GM12878 (cell line): ENCODE measurements around the gene PPIP5K2. TPM values are rescaled to one million over a fixed set of nuclear protein-coding genes. Genes with fewer than 3 reads are reported as not detected.

Source experiments
- ATAC-seq: fragments of 200-7000 bp; cut with Tn5 transposase; 3 replicates; pipeline ENCODE4 v1.9.1; 2020; ENCODE audit warnings: mild to moderate bottlenecking, moderate library complexity
- BruUV-seq: library from RNA; stranded (reverse); fragments of 400-500 nt; replicated peaks from 2 replicates; lab custom pipeline; 2021; lab: Mats Ljungman, UMichigan
- CTCF ChIA-PET: fragments of 300-600 bp; sonication (Branson Sonifier 250); formaldehyde crosslinking; extraction: SDS; loops from one replicate; lab custom pipeline; 2021; ENCODE audit warnings: inconsistent platforms; lab: Yijun Ruan, JAX
- POLR2A ChIA-PET: fragments of 350-600 bp; formaldehyde crosslinking; extraction: SDS; loops from one replicate; lab custom pipeline; 2021; ENCODE audit warnings: inconsistent platforms; lab: Charles Lee
- RAD21 ChIA-PET: fragments of 300-600 bp; sonication (Branson Sonifier 250); formaldehyde crosslinking; loops from one replicate; lab custom pipeline; 2023; ENCODE audit warnings: antibody characterized with exemption; ENCODE audit not compliant: unreplicated experiment; lab: Charles Lee
- SMC1A ChIA-PET: fragments of 300-600 bp; sonication (Branson Sonifier 250); formaldehyde crosslinking; loops from one replicate; lab custom pipeline; 2023; ENCODE audit not compliant: unreplicated experiment, uncharacterized antibody; lab: Charles Lee
- DNase-seq: peaks from one replicate; pipeline ENCODE4 v3.0.0-alpha.2; 2011; ENCODE audit warnings: low read depth, low spot score
- FAIRE-seq: peaks from 3 replicates; lab custom pipeline; 2011; peaks lifted over from hg19 to GRCh38; lab: Jason Lieb, UNC
- H2AFZ ChIP-seq: 2 replicates; pipeline ENCODE4 v1.6.0; 2011; ENCODE audit warnings: low read depth, low read length, control low read depth; ENCODE audit not compliant: control insufficient read depth
- H3K27ac ChIP-seq: 2 replicates; pipeline ENCODE4 v1.5.1; 2011; ENCODE audit warnings: control low read depth; ENCODE audit not compliant: control insufficient read depth, insufficient read depth
- H3K27me3 ChIP-seq, 2 experiments: replicated peaks in 1 of 2; 2 replicates each; pipeline versions ENCODE4 v1.6.0 to v1.6.1; 2011; ENCODE audit warnings: low read length in 1 of 2; ENCODE audit not compliant: control insufficient read depth in 2 of 2, insufficient read depth in 2 of 2
- H3K36me3 ChIP-seq, 2 experiments: 2 replicates each; pipeline ENCODE4 v1.5.1; 2011; ENCODE audit warnings: low read length in 1 of 2; ENCODE audit not compliant: control insufficient read depth in 2 of 2, insufficient read depth in 2 of 2
- H3K4me1 ChIP-seq: 2 replicates; pipeline ENCODE4 v1.6.1; 2011; ENCODE audit warnings: mild to moderate bottlenecking, low read length, moderate library complexity, mixed read lengths; ENCODE audit not compliant: control insufficient read depth, insufficient read depth
- H3K4me2 ChIP-seq: 2 replicates; pipeline ENCODE4 v1.6.0; 2011; ENCODE audit warnings: control low read depth; ENCODE audit not compliant: control insufficient read depth, insufficient read depth
- H3K4me3 ChIP-seq: fragments of 200-600 bp; sonication (generic); 2 replicates; pipeline ENCODE4 v1.5.1; 2016
- H3K79me2 ChIP-seq: 2 replicates; pipeline ENCODE4 v1.6.0; 2011; ENCODE audit warnings: low read length; ENCODE audit not compliant: control insufficient read depth, insufficient read depth
- H3K9ac ChIP-seq: 2 replicates; pipeline ENCODE4 v1.8.0; 2011; ENCODE audit warnings: low read length, control low read depth, mixed read lengths; ENCODE audit not compliant: control insufficient read depth, insufficient read depth
- H3K9me3 ChIP-seq: replicated peaks from 3 replicates; pipeline ENCODE4 v1.5.1; 2011; ENCODE audit warnings: mild to moderate bottlenecking, low read length; ENCODE audit not compliant: control insufficient read depth, insufficient read depth
- H4K20me1 ChIP-seq: 2 replicates; pipeline ENCODE4 v1.6.0; 2011; ENCODE audit not compliant: control insufficient read depth, insufficient read depth
- CTCF ChIP-seq, 3 experiments: IDR thresholded peaks in 2 of 3; conservative IDR thresholded peaks in 1 of 3; 2 replicates each; pipeline ENCODE4 v1.5.1; 2011; ENCODE audit warnings: low read depth in 3 of 3, low read length in 3 of 3, mild to moderate bottlenecking in 3 of 3, control low read depth in 2 of 3, moderate library complexity in 2 of 3, inconsistent platforms in 1 of 3, mixed read lengths in 1 of 3; ENCODE audit not compliant: control insufficient read depth in 2 of 3, insufficient read depth in 1 of 3; ENCODE audit errors: extremely low read depth in 1 of 3
- CUX1 ChIP-seq: IDR thresholded peaks from 2 replicates; pipeline ENCODE4 v1.6.1; 2012; ENCODE audit warnings: improper control_type of control experiment, low read depth, low read length; ENCODE audit not compliant: insufficient replicate concordance
- KLF5 ChIP-seq: fragments of 450-650 bp; IDR thresholded peaks from 2 replicates; pipeline ENCODE4 v1.6.1; 2014; ENCODE audit warnings: mild to moderate bottlenecking; ENCODE audit not compliant: partially characterized antibody
- NBN ChIP-seq: fragments of 450-650 bp; IDR thresholded peaks from 2 replicates; pipeline ENCODE4 v1.6.1; 2016
- NFYA ChIP-seq: IDR thresholded peaks from 2 replicates; pipeline ENCODE4 v1.6.1; 2011; ENCODE audit warnings: low read depth, mild to moderate bottlenecking, low read length, improper control_type of control experiment, borderline replicate concordance
- NRF1 ChIP-seq: conservative IDR thresholded peaks from 2 replicates; pipeline ENCODE4 v1.6.1; 2011; ENCODE audit warnings: mild to moderate bottlenecking, low read depth, low read length, improper control_type of control experiment
- POLR2AphosphoS5 ChIP-seq: IDR thresholded peaks from 2 replicates; pipeline ENCODE4 v1.6.1; 2011; ENCODE audit warnings: mild to moderate bottlenecking, low read length, inconsistent platforms
- SPI1 ChIP-seq: IDR thresholded peaks from 2 replicates; pipeline ENCODE4 v1.6.1; 2011; ENCODE audit warnings: low read depth, mild to moderate bottlenecking, low read length, moderate library complexity, borderline replicate concordance; ENCODE audit not compliant: insufficient read depth
- SUPT20H ChIP-seq: IDR thresholded peaks from 2 replicates; pipeline ENCODE4 v1.6.1; 2011; ENCODE audit warnings: low read depth, mild to moderate bottlenecking, low read length, moderate library complexity, borderline replicate concordance; ENCODE audit not compliant: control insufficient read depth
- TCF12 ChIP-seq: IDR thresholded peaks from 2 replicates; pipeline ENCODE4 v1.6.1; 2011; ENCODE audit warnings: low read depth, mild to moderate bottlenecking, low read length
- TCF7 ChIP-seq: IDR thresholded peaks from 2 replicates; pipeline ENCODE4 v1.6.1; 2014; ENCODE audit warnings: antibody characterized with exemption, borderline replicate concordance
- WGBS: methylation state at CpG from one replicate; pipeline ENCODE4 v1.1.6; 2016; ENCODE audit warnings: low lambda C conversion rate; ENCODE audit not compliant: insufficient replicate concordance, insufficient coverage; ENCODE audit errors: missing lambda C conversion rate; 5-methylcytosine and 5-hydroxymethylcytosine counted together
- in situ Hi-C: fragments of 300-500 bp; cut with MboI; formaldehyde crosslinking; loops from 9 replicates; pipeline ENCODE4 v1.14.3; 2018; ENCODE audit warnings: mixed read lengths
- intact Hi-C: fragments of 100-400 bp; cut with micrococcal nuclease; formaldehyde crosslinking; loops from one replicate; pipeline ENCODE4 v1.14.2; 2022; ENCODE audit not compliant: unreplicated experiment
- polyA plus RNA-seq, 11 experiments: library from polyadenylated mRNA; depleted of rRNA in 4 of 11; unstranded in 6 of 11; stranded (reverse) in 5 of 11; fragments of >200 nt; fragmentation: Nextera tagmentation in 4 of 11; fragmentation: Illumina TruSeq in 1 of 11; extraction: Ambion mirVana in 4 of 11; extraction: Trizol in 1 of 11; gene quantifications; 1 replicate in 1 of 11; 2 replicates in 10 of 11; pipeline versions ENCODE4 v1.2.1 to v1.2.3, GENCODE V29; 2011 to 2016; ENCODE audit warnings: inconsistent platforms in 2 of 11, missing spikeins in 2 of 11, low read depth in 1 of 11
- total RNA-seq, 4 experiments: library from RNA; depleted of rRNA in 3 of 4; stranded (reverse); fragments of >200 nt in 3 of 4; fragmentation: Illumina TruSeq in 1 of 4; extraction: Trizol in 1 of 4; gene quantifications; 2 replicates each; pipeline versions ENCODE4 v1.2.1 to v1.2.3, GENCODE V29; 2013 to 2021

Gene PPIP5K2
- total and polyA plus RNA-seq, 10 of the 15 experiments (the other 5 are each of a cell fraction or from before 2014, with no cell fraction given) = 27.7 to 87.3 (median 58.6) TPM

GRCh38 chr5:103145196-103145595, 25.1 kb downstream of the PPIP5K2 start:
- Histone ChIP-seq H3K4me2 (no peak overlapping the region), H4K20me1 (no peaks in the 10 kb centered on the region), H3K9me3 (no peaks in the 10 kb centered on the region), H3K27ac (no peak overlapping the region), H2AFZ (no peak overlapping the region), H3K79me2 (no peaks in the 10 kb centered on the region), H3K4me1 (no peaks in the 10 kb centered on the region), H3K9ac (no peak overlapping the region), H3K36me3 (no peaks in the 10 kb centered on the region), H3K27me3 (no peaks in the 10 kb centered on the region), H3K4me3 (no peak overlapping the region)
- RAD21 ChIA-PET = interaction anchor here (1.2 to 1.5 kb wide), 2 partner anchors 10 to 174 kb away, joined by 3 to 4 read pairs; no protein-coding TSS in a partner anchor
- CTCF ChIA-PET = interaction anchor here (0.7 to 3.5 kb wide), 3 partner anchors 9 to 464 kb away, joined by 3 to 13 read pairs (median 3); no protein-coding TSS in a partner anchor
- no peak for TF ChIP-seq SUPT20H
- no peak for TF ChIP-seq NRF1
- TF ChIP-seq POLR2AphosphoS5 = no peak
- no peak for TF ChIP-seq TCF12
- no peak for TF ChIP-seq NBN
- no peak for TF ChIP-seq SPI1
- POLR2A ChIA-PET = no interaction called here
- SMC1A ChIA-PET = interaction anchor here (1.1 to 2.1 kb wide), 5 partner anchors 10 to 76 kb away, joined by 4 to 9 read pairs (median 4); no protein-coding TSS in a partner anchor
- intact Hi-C loops (no loop called here), in situ Hi-C loops (no loop called here)
- BruUV-seq = no TSS peak
- FAIRE-seq (no peak), DNase-seq (no peak), ATAC-seq (no peak)

GRCh38 chr5:103148213-103148612, 28.1 kb downstream of the PPIP5K2 start:
- RAD21 ChIA-PET = interaction anchor here (1.2 kb wide), 1 partner anchor 9 kb away, joined by 3 read pairs; no protein-coding TSS in a partner anchor
- in situ Hi-C loops (no loop called here), intact Hi-C loops (no loop called here)
- POLR2A ChIA-PET = no interaction called here
- Histone ChIP-seq H3K4me2 (no peak overlapping the region), H3K36me3 (peaks cover 0 to 3% of the 10 kb centered on the region in 2 experiments; a peak in 1 of 4 replicates), H4K20me1 (no peaks in the 10 kb centered on the region), H3K27ac (no peak overlapping the region), H3K27me3 (no peaks in the 10 kb centered on the region), H3K9ac (no peak overlapping the region), H3K4me1 (no peaks in the 10 kb centered on the region), H3K4me3 (no peak overlapping the region), H3K9me3 (no peaks in the 10 kb centered on the region), H3K79me2 (no peaks in the 10 kb centered on the region), H2AFZ (no peak overlapping the region)
- CTCF ChIA-PET = no interaction called here
- no TSS peak for BruUV-seq
- SMC1A ChIA-PET = no interaction called here
- no peak for ATAC-seq
- no peak for FAIRE-seq
- WGBS = 100% methylated on average over 1 of the region's 1 CpG
- DNase-seq = no peak
- TF ChIP-seq CUX1 = no peak
- TF ChIP-seq KLF5 = no peak
- no peak for TF ChIP-seq NFYA
- no peak for TF ChIP-seq TCF7
- no peak for TF ChIP-seq CTCF (IDR thresholded peaks at IDR 0.05 in 2 of 3, conservative IDR thresholded peaks at IDR 0.05 in 1 of 3; ENCODE audit: control insufficient read depth in 2 of 3, extremely low read depth in 1 of 3, insufficient read depth in 1 of 3, low read depth in 3 of 3, low read length in 3 of 3)
